PC-3 (cell line): Measurements from ENCODE around the gene ZNF689. TPM values are rescaled to one million over a fixed set of nuclear protein-coding genes. Genes with fewer than 3 reads are reported as not detected.

Experiments used
- ATAC-seq: fragments of 200-7000 bp; cut with Tn5 transposase; 2 replicates; pipeline ENCODE4 v1.9.1; 2020; ENCODE audit warnings: mild to moderate bottlenecking, moderate library complexity
- BruUV-seq: library from RNA; stranded (reverse); fragments of 400-500 nt; replicated peaks from 2 replicates; lab custom pipeline; 2021; lab: Mats Ljungman, UMichigan
- CTCF ChIA-PET: fragments of 300-600 bp; sonication (Branson Sonifier 250); formaldehyde crosslinking; loops from one replicate; lab custom pipeline; 2022; ENCODE audit warnings: antibody characterized with exemption; lab: Charles Lee
- POLR2A ChIA-PET: fragments of 300-600 bp; sonication (Branson Sonifier 250); formaldehyde crosslinking; loops from one replicate; lab custom pipeline; 2022; ENCODE audit warnings: antibody characterized with exemption; ENCODE audit not compliant: unreplicated experiment; lab: Charles Lee
- DNase-seq: peaks from one replicate; pipeline ENCODE4 v3.0.0-alpha.2; 2015
- H2AFZ ChIP-seq: fragments of 300-600 bp; sonication (generic); 2 replicates; pipeline ENCODE4 v1.6.0; 2016; ENCODE audit warnings: antibody characterized with exemption, low read length
- H3F3A ChIP-seq: fragments of 300-600 bp; sonication (generic); one replicate; pipeline ENCODE4 v1.6.0; 2017; ENCODE audit warnings: antibody characterized with exemption, low read length, control low read depth, mild to moderate bottlenecking; ENCODE audit not compliant: unreplicated experiment
- H3K27ac ChIP-seq: fragments of 300-600 bp; sonication (generic); 2 replicates; pipeline ENCODE4 v1.5.1; 2016; ENCODE audit warnings: mild to moderate bottlenecking, low read length
- H3K27me3 ChIP-seq: fragments of 300-600 bp; sonication (generic); 2 replicates; pipeline ENCODE4 v1.6.1; 2016; ENCODE audit warnings: low read length, mixed read lengths
- H3K36me3 ChIP-seq: fragments of 300-600 bp; sonication (generic); 2 replicates; pipeline ENCODE4 v1.6.1; 2016; ENCODE audit warnings: low read depth, mixed run types, low read length, mixed read lengths
- H3K4me1 ChIP-seq: fragments of 300-600 bp; sonication (generic); 2 replicates; pipeline ENCODE4 v1.5.1; 2016; ENCODE audit warnings: low read length; ENCODE audit not compliant: insufficient read depth
- H3K4me2 ChIP-seq: fragments of 300-600 bp; sonication (generic); 2 replicates; pipeline ENCODE4 v1.6.0; 2016; ENCODE audit warnings: low read length
- H3K4me3 ChIP-seq: fragments of 300-600 bp; sonication (generic); 2 replicates; pipeline ENCODE4 v1.5.1; 2016; ENCODE audit warnings: mild to moderate bottlenecking, low read length, mixed read lengths
- H3K79me2 ChIP-seq: fragments of 300-600 bp; sonication (generic); 2 replicates; pipeline ENCODE4 v1.6.1; 2017; ENCODE audit warnings: low read length, mixed read lengths
- H3K9ac ChIP-seq: fragments of 300-600 bp; sonication (generic); 2 replicates; pipeline ENCODE4 v1.6.0; 2016; ENCODE audit warnings: mild to moderate bottlenecking, low read length
- H3K9me2 ChIP-seq: fragments of 300-600 bp; sonication (generic); replicated peaks from 2 replicates; pipeline ENCODE4 v1.6.1; 2016; ENCODE audit warnings: mixed run types, low read length, mixed read lengths
- H3K9me3 ChIP-seq: fragments of 300-600 bp; sonication (generic); 2 replicates; pipeline ENCODE4 v1.6.1; 2016; ENCODE audit warnings: low read length, mixed read lengths
- H4K20me1 ChIP-seq: fragments of 300-600 bp; sonication (generic); 2 replicates; pipeline ENCODE4 v1.6.1; 2016; ENCODE audit warnings: low read length, mixed read lengths
- CTCF ChIP-seq: fragments of 300-600 bp; sonication (generic); conservative IDR thresholded peaks from 2 replicates; pipeline ENCODE4 v1.5.1; 2017; ENCODE audit warnings: antibody characterized with exemption, low read depth, mild to moderate bottlenecking, low read length
- EZH2 ChIP-seq: fragments of 300-600 bp; sonication (generic); IDR thresholded peaks from one replicate; pipeline ENCODE4 v1.6.1; 2017; ENCODE audit warnings: antibody characterized with exemption, mild to moderate bottlenecking, low read length; ENCODE audit not compliant: unreplicated experiment
- EZH2phosphoT487 ChIP-seq: fragments of 300-600 bp; sonication (generic); IDR thresholded peaks from 2 replicates; pipeline ENCODE4 v1.6.1; 2018; ENCODE audit warnings: mild to moderate bottlenecking, antibody characterized with exemption, low read length, borderline replicate concordance
- intact Hi-C: fragments of 100-400 bp; cut with micrococcal nuclease; formaldehyde crosslinking; loops from 2 replicates; pipeline ENCODE4 v1.9.0; 2023
- total RNA-seq: library from RNA; depleted of rRNA; stranded (reverse); fragments of >200 nt; gene quantifications from 2 replicates; pipeline ENCODE4 v1.2.3, GENCODE V29; 2014

Gene ZNF689
- total RNA-seq, 1 experiment from 2014 or later: 6.0 TPM

DNA sequence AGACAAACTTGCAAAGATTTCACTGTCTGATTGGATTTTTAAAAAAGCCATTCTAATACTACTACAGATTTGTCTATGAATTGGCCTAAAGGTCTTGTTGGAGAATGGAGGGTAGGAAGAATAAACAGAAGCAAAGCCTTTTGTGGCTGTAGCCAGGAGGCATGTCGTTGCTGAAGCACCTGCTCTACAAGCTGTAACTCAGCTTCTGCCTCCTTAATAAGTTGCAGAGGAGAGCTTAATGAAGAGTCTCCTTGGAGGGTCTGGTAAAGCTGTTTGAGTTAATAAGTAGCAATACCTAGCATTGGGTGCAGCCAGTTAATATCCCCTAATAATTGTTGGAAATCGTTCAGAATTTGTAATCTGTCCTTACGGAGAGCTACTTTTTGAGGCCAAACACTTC is 10.0 kb upstream of the ZNF689 start:
- H3K27ac ChIP-seq: no peak overlapping the region
- no TSS peak for BruUV-seq
- no peak overlapping the region for H3K4me3 ChIP-seq
- no peaks in the 10 kb centered on the region for H3K9me2 ChIP-seq
- POLR2A ChIA-PET: no interaction called here
- TF ChIP-seq EZH2: no peak
- TF ChIP-seq CTCF: no peak
- no peak for TF ChIP-seq EZH2phosphoT487
- DNase-seq (no peak), ATAC-seq (no peak)
- H3K9me3 ChIP-seq: no peaks in the 10 kb centered on the region
- no peaks in the 10 kb centered on the region for H3K79me2 ChIP-seq
- H3K4me2 ChIP-seq: no peak overlapping the region
- no peaks in the 10 kb centered on the region for H3K27me3 ChIP-seq
- H3K36me3 ChIP-seq: no peaks in the 10 kb centered on the region; the same call in 1 of the 2 replicates
- intact Hi-C loops: no loop called here
- H3K4me1 ChIP-seq: peaks cover 15% of the 10 kb centered on the region
- no peaks in the 10 kb centered on the region for H4K20me1 ChIP-seq
- H3K9ac ChIP-seq: no peak overlapping the region
- no peaks in the 10 kb centered on the region for H3F3A ChIP-seq
- no peak overlapping the region for H2AFZ ChIP-seq
- CTCF ChIA-PET: no interaction called here

DNA sequence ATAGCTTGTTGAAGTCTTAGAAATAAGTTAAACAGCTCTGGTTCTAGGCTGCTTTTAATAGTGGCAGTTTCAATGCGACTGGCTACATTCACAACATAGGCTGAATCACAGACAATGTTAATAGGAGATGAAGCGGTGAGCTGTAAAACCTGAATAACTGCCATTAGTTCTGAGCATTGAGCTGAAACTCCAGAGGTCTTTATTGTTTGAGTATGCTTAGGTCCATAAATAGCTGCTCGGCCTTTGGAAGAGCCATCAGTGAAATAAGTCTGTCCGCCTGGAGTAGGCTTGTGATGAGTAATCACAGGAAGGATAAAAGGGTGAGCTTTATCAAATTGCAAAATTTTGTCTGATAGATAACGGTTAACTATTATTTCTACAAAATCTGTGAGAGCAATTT is 9.4 kb upstream of the ZNF689 start:
- CTCF ChIA-PET: no interaction called here
- POLR2A ChIA-PET: no interaction called here
- no peaks in the 10 kb centered on the region for H3K9me3 ChIP-seq

More for the DNA sequence above, 9.4 kb upstream of the ZNF689 start:
- ATAC-seq: no peak
- no peak for DNase-seq
- H3K27me3 ChIP-seq: no peaks in the 10 kb centered on the region
- H3K27ac ChIP-seq: no peak overlapping the region
- intact Hi-C loops: no loop called here
- H3K4me1 ChIP-seq: peaks cover 15% of the 10 kb centered on the region
- H3K79me2 ChIP-seq: no peaks in the 10 kb centered on the region
- TF ChIP-seq CTCF (no peak), EZH2 (no peak), EZH2phosphoT487 (no peak)
- H2AFZ ChIP-seq: no peak overlapping the region
- H3K9me2 ChIP-seq: no peaks in the 10 kb centered on the region
- H4K20me1 ChIP-seq: no peaks in the 10 kb centered on the region
- H3F3A ChIP-seq: no peaks in the 10 kb centered on the region
- no peaks in the 10 kb centered on the region; the same call in 1 of the 2 replicates for H3K36me3 ChIP-seq
- no peak overlapping the region for H3K9ac ChIP-seq
- H3K4me3 ChIP-seq: no peak overlapping the region
- H3K4me2 ChIP-seq: no peak overlapping the region
- BruUV-seq: no TSS peak
